ENCODE results near the gene RAET1G.

The RAET1G gene

GRCh38 chr6:149891259-149891658, 31.7 kb downstream of the RAET1G start:
- Histone ChIP-seq H3K36me3 (ENCODE audit: insufficient read depth, low read length) (no peaks in the 10 kb centered on the region), H3K27me3 (ENCODE audit: insufficient read depth, low read length) (no peaks in the 10 kb centered on the region), H3K27ac (ENCODE audit: low read depth, low read length) (peak overlapping the region; percentile 36; the same call in 1 of the 2 replicates), H3K4me1 (ENCODE audit: control insufficient read depth, insufficient read depth, low read length, unreplicated experiment) (peaks cover 52% of the 10 kb centered on the region), H3K79me2 (ENCODE audit: control insufficient read depth, insufficient read depth, low read length, unreplicated experiment) (no peaks in the 10 kb centered on the region), H2AFZ (ENCODE audit: low read length, unreplicated experiment) (no peak overlapping the region), H3K4me3 (ENCODE audit: low read depth, low read length) (no peak overlapping the region)

GRCh38 chr6:149890629-149891045, 32.3 kb downstream of the RAET1G start:
- H3K4me1 ChIP-seq (ENCODE audit: control insufficient read depth, insufficient read depth, low read length, unreplicated experiment), result peaks cover 46% of the 10 kb centered on the region
- H3K36me3 ChIP-seq (ENCODE audit: insufficient read depth, low read length), result no peaks in the 10 kb centered on the region
- H3K27me3 ChIP-seq (ENCODE audit: insufficient read depth, low read length), result no peaks in the 10 kb centered on the region
- no peaks in the 10 kb centered on the region for H3K79me2 ChIP-seq (ENCODE audit: control insufficient read depth, insufficient read depth, low read length, unreplicated experiment)
- H2AFZ ChIP-seq (ENCODE audit: low read length, unreplicated experiment), result no peak overlapping the region
- no peak overlapping the region for H3K27ac ChIP-seq (ENCODE audit: low read depth, low read length)
- no peak overlapping the region for H3K4me3 ChIP-seq (ENCODE audit: low read depth, low read length)

- Histone ChIP-seq H2AFZ (ENCODE audit: low read length, unreplicated experiment) (no peak overlapping the region), H3K27ac (ENCODE audit: low read depth, low read length) (no peak overlapping the region), H3K79me2 (ENCODE audit: control insufficient read depth, insufficient read depth, low read length, unreplicated experiment) (no peaks in the 10 kb centered on the region), H3K36me3 (ENCODE audit: insufficient read depth, low read length) (no peaks in the 10 kb centered on the region), H3K4me3 (ENCODE audit: low read depth, low read length) (no peak overlapping the region), H3K27me3 (ENCODE audit: insufficient read depth, low read length) (no peaks in the 10 kb centered on the region), H3K4me1 (ENCODE audit: control insufficient read depth, insufficient read depth, low read length, unreplicated experiment) (peaks cover 37% of the 10 kb centered on the region)
Observed at GRCh38 chr6:149889326-149889725, 33.6 kb downstream of the RAET1G start.

GRCh38 chr6:149888659-149889058, 34.3 kb downstream of the RAET1G start:
- no peaks in the 10 kb centered on the region for H3K79me2 ChIP-seq (ENCODE audit: control insufficient read depth, insufficient read depth, low read length, unreplicated experiment)
- no peak overlapping the region for H2AFZ ChIP-seq (ENCODE audit: low read length, unreplicated experiment)
- H3K27me3 ChIP-seq (ENCODE audit: insufficient read depth, low read length), result no peaks in the 10 kb centered on the region
- no peak overlapping the region for H3K4me3 ChIP-seq (ENCODE audit: low read depth, low read length)
- peaks cover 40% of the 10 kb centered on the region for H3K4me1 ChIP-seq (ENCODE audit: control insufficient read depth, insufficient read depth, low read length, unreplicated experiment)
- H3K36me3 ChIP-seq (ENCODE audit: insufficient read depth, low read length), result no peaks in the 10 kb centered on the region
- H3K27ac ChIP-seq (ENCODE audit: low read depth, low read length), result peak overlapping the region; percentile 80

- Histone ChIP-seq H2AFZ (ENCODE audit: low read length, unreplicated experiment) (no peak overlapping the region), H3K36me3 (ENCODE audit: insufficient read depth, low read length) (no peaks in the 10 kb centered on the region), H3K79me2 (ENCODE audit: control insufficient read depth, insufficient read depth, low read length, unreplicated experiment) (no peaks in the 10 kb centered on the region), H3K27me3 (ENCODE audit: insufficient read depth, low read length) (no peaks in the 10 kb centered on the region), H3K4me3 (ENCODE audit: low read depth, low read length) (no peak overlapping the region), H3K4me1 (ENCODE audit: control insufficient read depth, insufficient read depth, low read length, unreplicated experiment) (peaks cover 40% of the 10 kb centered on the region), H3K27ac (ENCODE audit: low read depth, low read length) (peak overlapping the region; percentile 80)
Observed at GRCh38 chr6:149888093-149888492, 34.8 kb downstream of the RAET1G start.

- Histone ChIP-seq H3K4me1 (ENCODE audit: control insufficient read depth, insufficient read depth, low read length, unreplicated experiment) (peaks cover 40% of the 10 kb centered on the region), H3K27me3 (ENCODE audit: insufficient read depth, low read length) (no peaks in the 10 kb centered on the region), H3K4me3 (ENCODE audit: low read depth, low read length) (no peak overlapping the region), H3K36me3 (ENCODE audit: insufficient read depth, low read length) (no peaks in the 10 kb centered on the region), H2AFZ (ENCODE audit: low read length, unreplicated experiment) (no peak overlapping the region), H3K27ac (ENCODE audit: low read depth, low read length) (peak overlapping the region; percentile 80), H3K79me2 (ENCODE audit: control insufficient read depth, insufficient read depth, low read length, unreplicated experiment) (no peaks in the 10 kb centered on the region)
Observed at GRCh38 chr6:149887343-149887742, 35.6 kb downstream of the RAET1G start.

GRCh38 chr6:149885888-149886287, 37.0 kb downstream of the RAET1G start:
- H3K36me3 ChIP-seq (ENCODE audit: insufficient read depth, low read length), result no peaks in the 10 kb centered on the region
- H2AFZ ChIP-seq (ENCODE audit: low read length, unreplicated experiment), result no peak overlapping the region
- no peaks in the 10 kb centered on the region for H3K79me2 ChIP-seq (ENCODE audit: control insufficient read depth, insufficient read depth, low read length, unreplicated experiment)
- no peaks in the 10 kb centered on the region for H3K27me3 ChIP-seq (ENCODE audit: insufficient read depth, low read length)
- H3K4me3 ChIP-seq (ENCODE audit: low read depth, low read length), result no peak overlapping the region
- H3K27ac ChIP-seq (ENCODE audit: low read depth, low read length), result no peak overlapping the region
- peaks cover 36% of the 10 kb centered on the region for H3K4me1 ChIP-seq (ENCODE audit: control insufficient read depth, insufficient read depth, low read length, unreplicated experiment)

GRCh38 chr6:149884617-149885016, 38.3 kb downstream of the RAET1G start:
- Histone ChIP-seq H3K27me3 (ENCODE audit: insufficient read depth, low read length) (no peaks in the 10 kb centered on the region), H3K4me1 (ENCODE audit: control insufficient read depth, insufficient read depth, low read length, unreplicated experiment) (peaks cover 28% of the 10 kb centered on the region), H3K4me3 (ENCODE audit: low read depth, low read length) (no peak overlapping the region), H3K27ac (ENCODE audit: low read depth, low read length) (no peak overlapping the region), H2AFZ (ENCODE audit: low read length, unreplicated experiment) (no peak overlapping the region), H3K36me3 (ENCODE audit: insufficient read depth, low read length) (no peaks in the 10 kb centered on the region), H3K79me2 (ENCODE audit: control insufficient read depth, insufficient read depth, low read length, unreplicated experiment) (no peaks in the 10 kb centered on the region)

GRCh38 chr6:149884215-149884614, 38.7 kb downstream of the RAET1G start:
- H3K27ac ChIP-seq (ENCODE audit: low read depth, low read length), result no peak overlapping the region
- H3K36me3 ChIP-seq (ENCODE audit: insufficient read depth, low read length), result no peaks in the 10 kb centered on the region
- no peak overlapping the region for H3K4me3 ChIP-seq (ENCODE audit: low read depth, low read length)
- H3K79me2 ChIP-seq (ENCODE audit: control insufficient read depth, insufficient read depth, low read length, unreplicated experiment), result no peaks in the 10 kb centered on the region
- peaks cover 28% of the 10 kb centered on the region for H3K4me1 ChIP-seq (ENCODE audit: control insufficient read depth, insufficient read depth, low read length, unreplicated experiment)
- H3K27me3 ChIP-seq (ENCODE audit: insufficient read depth, low read length), result no peaks in the 10 kb centered on the region
- no peak overlapping the region for H2AFZ ChIP-seq (ENCODE audit: low read length, unreplicated experiment)

GRCh38 chr6:149881860-149882259, 41.1 kb downstream of the RAET1G start:
- Histone ChIP-seq H2AFZ (ENCODE audit: low read length, unreplicated experiment) (no peak overlapping the region), H3K27me3 (ENCODE audit: insufficient read depth, low read length) (no peaks in the 10 kb centered on the region), H3K27ac (ENCODE audit: low read depth, low read length) (no peak overlapping the region), H3K36me3 (ENCODE audit: insufficient read depth, low read length) (no peaks in the 10 kb centered on the region), H3K79me2 (ENCODE audit: control insufficient read depth, insufficient read depth, low read length, unreplicated experiment) (no peaks in the 10 kb centered on the region), H3K4me1 (ENCODE audit: control insufficient read depth, insufficient read depth, low read length, unreplicated experiment) (peaks cover 5% of the 10 kb centered on the region), H3K4me3 (ENCODE audit: low read depth, low read length) (no peak overlapping the region)

GRCh38 chr6:149881066-149881766, 41.7 kb downstream of the RAET1G start:
- Histone ChIP-seq H3K27ac (ENCODE audit: low read depth, low read length) (no peak overlapping the region), H3K4me3 (ENCODE audit: low read depth, low read length) (no peak overlapping the region), H3K4me1 (ENCODE audit: control insufficient read depth, insufficient read depth, low read length, unreplicated experiment) (peaks cover 3% of the 10 kb centered on the region), H3K36me3 (ENCODE audit: insufficient read depth, low read length) (no peaks in the 10 kb centered on the region), H3K27me3 (ENCODE audit: insufficient read depth, low read length) (no peaks in the 10 kb centered on the region), H3K79me2 (ENCODE audit: control insufficient read depth, insufficient read depth, low read length, unreplicated experiment) (no peaks in the 10 kb centered on the region), H2AFZ (ENCODE audit: low read length, unreplicated experiment) (no peak overlapping the region)

Measured in ACC112 (cell line).